ENCODE measurements around the gene TBC1D1.

DNA sequence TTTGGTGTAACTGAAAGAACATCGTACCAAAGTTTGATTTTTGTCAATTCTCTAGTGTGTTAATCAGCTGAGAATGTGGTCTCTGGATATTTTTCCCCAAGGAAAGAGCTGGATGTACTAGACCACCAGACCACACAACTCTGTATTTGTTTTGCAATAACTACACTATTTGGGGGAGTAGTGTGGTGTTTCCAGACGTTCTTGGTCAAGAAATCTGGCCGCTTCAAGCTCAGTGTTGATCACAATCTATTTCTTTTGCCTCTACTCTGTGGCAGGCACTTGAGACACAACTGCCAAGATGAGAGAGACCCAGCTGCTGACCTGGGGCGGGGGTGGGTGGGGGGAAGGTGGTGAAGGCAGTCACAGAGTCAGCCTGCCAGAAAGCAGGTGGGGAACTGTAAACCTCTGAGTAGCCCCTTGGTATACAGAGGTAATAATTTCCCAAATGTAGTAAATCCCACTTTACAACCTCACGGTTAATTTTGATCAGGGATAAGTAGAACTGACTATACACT is 99.9 kb downstream of the TBC1D1 start:
- TF ChIP-seq, protein P1, sequence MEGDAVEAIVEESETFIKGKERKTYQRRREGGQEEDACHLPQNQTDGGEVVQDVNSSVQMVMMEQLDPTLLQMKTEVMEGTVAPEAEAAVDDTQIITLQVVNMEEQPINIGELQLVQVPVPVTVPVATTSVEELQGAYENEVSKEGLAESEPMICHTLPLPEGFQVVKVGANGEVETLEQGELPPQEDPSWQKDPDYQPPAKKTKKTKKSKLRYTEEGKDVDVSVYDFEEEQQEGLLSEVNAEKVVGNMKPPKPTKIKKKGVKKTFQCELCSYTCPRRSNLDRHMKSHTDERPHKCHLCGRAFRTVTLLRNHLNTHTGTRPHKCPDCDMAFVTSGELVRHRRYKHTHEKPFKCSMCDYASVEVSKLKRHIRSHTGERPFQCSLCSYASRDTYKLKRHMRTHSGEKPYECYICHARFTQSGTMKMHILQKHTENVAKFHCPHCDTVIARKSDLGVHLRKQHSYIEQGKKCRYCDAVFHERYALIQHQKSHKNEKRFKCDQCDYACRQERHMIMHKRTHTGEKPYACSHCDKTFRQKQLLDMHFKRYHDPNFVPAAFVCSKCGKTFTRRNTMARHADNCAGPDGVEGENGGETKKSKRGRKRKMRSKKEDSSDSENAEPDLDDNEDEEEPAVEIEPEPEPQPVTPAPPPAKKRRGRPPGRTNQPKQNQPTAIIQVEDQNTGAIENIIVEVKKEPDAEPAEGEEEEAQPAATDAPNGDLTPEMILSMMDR (IDR thresholded peaks at IDR 0.05; ENCODE audit: low read depth, low read length, poor library complexity, severe bottlenecking), result no peak
- no peak for TF ChIP-seq EZH2phosphoT487 (IDR thresholded peaks at IDR 0.05; ENCODE audit: borderline replicate concordance, low read length)

Data from DOHH2 (cell line).